Panc1 (cell line): Measurements from ENCODE around the gene HLA-B. TPM values are rescaled to one million over a fixed set of nuclear protein-coding genes. Genes with fewer than 3 reads are reported as not detected.
A peak's percentile ranks its signal among the peaks of the same experiment; 100 is the strongest.
"Not testable (repeated sequence)": the region's sequence is repeated elsewhere in the genome, so short reads cannot be mapped to it uniquely, and the experiment has no call there.

Experiments used
- ATAC-seq: fragments of 200-7000 bp; cut with Tn5 transposase; 2 replicates; pipeline ENCODE4 v1.9.1; 2020; ENCODE audit warnings: mild to moderate bottlenecking, moderate library complexity
- BruUV-seq: library from RNA; stranded (reverse); fragments of 400-500 nt; replicated peaks from 2 replicates; lab custom pipeline; 2021; lab: Mats Ljungman, UMichigan
- CTCF ChIA-PET: fragments of 300-600 bp; sonication (Branson Sonifier 250); formaldehyde crosslinking; loops from one replicate; lab custom pipeline; 2022; ENCODE audit warnings: antibody characterized with exemption; lab: Charles Lee
- POLR2A ChIA-PET: fragments of 300-600 bp; sonication (Branson Sonifier 250); formaldehyde crosslinking; loops from one replicate; lab custom pipeline; 2022; ENCODE audit warnings: antibody characterized with exemption; lab: Charles Lee
- DNase-seq: peaks from one replicate; pipeline ENCODE4 v3.0.0-alpha.2; 2010; ENCODE audit warnings: low read depth, low spot score
- H3K27ac ChIP-seq: 2 replicates; pipeline ENCODE4 v1.5.1; 2011; ENCODE audit warnings: mild to moderate bottlenecking, low read length, inconsistent platforms
- H3K27me3 ChIP-seq: fragments of 200-500 bp; sonication (Bioruptor generic); 2 replicates; pipeline ENCODE4 v1.6.0; 2014; ENCODE audit warnings: low read length, inconsistent platforms; ENCODE audit not compliant: control insufficient read depth, insufficient read depth
- H3K36me3 ChIP-seq: fragments of 200-500 bp; sonication (Bioruptor generic); 2 replicates; pipeline ENCODE4 v1.5.1; 2014; ENCODE audit warnings: inconsistent platforms, mild to moderate bottlenecking, low read length, moderate library complexity; ENCODE audit not compliant: control insufficient read depth, insufficient read depth
- H3K4me1 ChIP-seq: 2 replicates; pipeline ENCODE4 v1.5.1; 2011; ENCODE audit warnings: inconsistent platforms, mild to moderate bottlenecking, low read length, moderate library complexity; ENCODE audit not compliant: control insufficient read depth, insufficient read depth
- H3K4me3 ChIP-seq, 2 experiments: 2 replicates each; pipeline ENCODE4 v1.5.1; 2011 to 2012; ENCODE audit warnings: low read depth in 2 of 2, low read length in 2 of 2, mild to moderate bottlenecking in 2 of 2, inconsistent platforms in 1 of 2, moderate library complexity in 1 of 2
- H3K9me3 ChIP-seq: fragments of 200-500 bp; sonication (Bioruptor generic); 2 replicates; pipeline ENCODE4 v1.5.1; 2014; ENCODE audit warnings: low read depth, mild to moderate bottlenecking, inconsistent platforms, low read length, moderate library complexity; ENCODE audit not compliant: control insufficient read depth, insufficient read depth
- POLR2AphosphoS5 ChIP-seq: IDR thresholded peaks from 2 replicates; pipeline ENCODE4 v1.6.1; 2012; ENCODE audit warnings: mild to moderate bottlenecking, low read depth, low read length, moderate library complexity
- SIN3A ChIP-seq: IDR thresholded peaks from 2 replicates; pipeline ENCODE4 v1.6.1; 2012; ENCODE audit warnings: low read depth, mild to moderate bottlenecking, low read length, moderate library complexity, borderline replicate concordance; ENCODE audit not compliant: insufficient read depth
- TCF7L2 ChIP-seq: IDR thresholded peaks from 2 replicates; pipeline ENCODE4 v1.6.1; 2011; ENCODE audit warnings: mild to moderate bottlenecking, low read depth, low read length, inconsistent platforms
- in situ Hi-C: cut with HindIII; loops from 2 replicates; pipeline ENCODE4 v1.10.0; 2016; ENCODE audit warnings: low sequenced_read_pairs, low pct_unique_long_range_greater_than_20kb
- intact Hi-C: fragments of 100-400 bp; cut with micrococcal nuclease; formaldehyde crosslinking; loops from one replicate; pipeline ENCODE4 v1.10.0; 2022; ENCODE audit not compliant: unreplicated experiment
- total RNA-seq: library from RNA; stranded (reverse); gene quantifications from one replicate; pipeline ENCODE4 v1.2.1, GENCODE V29; 2021; ENCODE audit not compliant: unreplicated experiment
- TF ChIP-seq, protein P1 (sequence below), 2 experiments: IDR thresholded peaks; 2 replicates each; pipeline ENCODE4 v1.6.1; 2011 to 2012; ENCODE audit warnings: low read depth in 2 of 2, control low read depth in 1 of 2, low read length in 1 of 2, mild to moderate bottlenecking in 1 of 2, moderate library complexity in 1 of 2; ENCODE audit not compliant: insufficient read depth in 1 of 2
- TF ChIP-seq, protein P2 (sequence below): fragments of 450-650 bp; IDR thresholded peaks from 2 replicates; pipeline ENCODE4 v1.5.1; 2017; ENCODE audit warnings: mild to moderate bottlenecking

HLA-B gene
- total RNA-seq, 1 experiment from 2014 or later: 191 TPM

DNA sequence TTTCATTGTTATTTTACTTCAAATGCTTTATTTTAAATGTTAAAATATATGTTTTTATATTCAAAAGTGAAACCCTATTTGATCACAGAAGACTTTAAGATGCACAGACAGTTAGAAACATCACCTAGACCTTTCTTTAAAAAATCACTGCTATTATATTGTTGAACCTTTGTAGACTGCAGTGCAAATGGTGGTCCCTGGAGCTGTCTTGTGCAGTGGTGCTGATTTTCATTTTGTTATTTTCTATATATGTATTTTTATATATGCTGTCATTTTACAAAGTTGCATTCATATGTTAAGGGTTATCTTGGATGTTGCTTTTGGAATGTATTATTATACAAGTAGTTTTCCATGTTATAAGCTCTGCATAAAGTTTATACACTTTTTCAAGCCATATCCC is 18.7 kb upstream of the HLA-B start:
- ChIA-PET POLR2A (interaction anchor here (1.2 kb wide), 1 partner anchor 9 kb away, joined by 3 read pairs; no protein-coding TSS in a partner anchor), CTCF (no interaction called here)
- peaks cover 26% of the 10 kb centered on the region for H3K27me3 ChIP-seq
- no peaks in the 10 kb centered on the region for H3K4me1 ChIP-seq
- no peaks in the 10 kb centered on the region for H3K36me3 ChIP-seq
- BruUV-seq: no TSS peak
- intact Hi-C loops (no loop called here), in situ Hi-C loops (no loop called here)
- DNase-seq: no peak
- no peak overlapping the region for H3K4me3 ChIP-seq
- no peak overlapping the region for H3K27ac ChIP-seq
- ATAC-seq: no peak
- H3K9me3 ChIP-seq: no peaks in the 10 kb centered on the region
- TF ChIP-seq, protein P1, sequence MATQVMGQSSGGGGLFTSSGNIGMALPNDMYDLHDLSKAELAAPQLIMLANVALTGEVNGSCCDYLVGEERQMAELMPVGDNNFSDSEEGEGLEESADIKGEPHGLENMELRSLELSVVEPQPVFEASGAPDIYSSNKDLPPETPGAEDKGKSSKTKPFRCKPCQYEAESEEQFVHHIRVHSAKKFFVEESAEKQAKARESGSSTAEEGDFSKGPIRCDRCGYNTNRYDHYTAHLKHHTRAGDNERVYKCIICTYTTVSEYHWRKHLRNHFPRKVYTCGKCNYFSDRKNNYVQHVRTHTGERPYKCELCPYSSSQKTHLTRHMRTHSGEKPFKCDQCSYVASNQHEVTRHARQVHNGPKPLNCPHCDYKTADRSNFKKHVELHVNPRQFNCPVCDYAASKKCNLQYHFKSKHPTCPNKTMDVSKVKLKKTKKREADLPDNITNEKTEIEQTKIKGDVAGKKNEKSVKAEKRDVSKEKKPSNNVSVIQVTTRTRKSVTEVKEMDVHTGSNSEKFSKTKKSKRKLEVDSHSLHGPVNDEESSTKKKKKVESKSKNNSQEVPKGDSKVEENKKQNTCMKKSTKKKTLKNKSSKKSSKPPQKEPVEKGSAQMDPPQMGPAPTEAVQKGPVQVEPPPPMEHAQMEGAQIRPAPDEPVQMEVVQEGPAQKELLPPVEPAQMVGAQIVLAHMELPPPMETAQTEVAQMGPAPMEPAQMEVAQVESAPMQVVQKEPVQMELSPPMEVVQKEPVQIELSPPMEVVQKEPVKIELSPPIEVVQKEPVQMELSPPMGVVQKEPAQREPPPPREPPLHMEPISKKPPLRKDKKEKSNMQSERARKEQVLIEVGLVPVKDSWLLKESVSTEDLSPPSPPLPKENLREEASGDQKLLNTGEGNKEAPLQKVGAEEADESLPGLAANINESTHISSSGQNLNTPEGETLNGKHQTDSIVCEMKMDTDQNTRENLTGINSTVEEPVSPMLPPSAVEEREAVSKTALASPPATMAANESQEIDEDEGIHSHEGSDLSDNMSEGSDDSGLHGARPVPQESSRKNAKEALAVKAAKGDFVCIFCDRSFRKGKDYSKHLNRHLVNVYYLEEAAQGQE (IDR thresholded peaks at IDR 0.05; ENCODE audit: insufficient read depth in 1 of 2, low read depth in 2 of 2, low read length in 1 of 2): peak in 1 of 2 experiments; percentile 47; a peak in 1 of 4 replicates
- TF ChIP-seq SIN3A: no peak

DNA sequence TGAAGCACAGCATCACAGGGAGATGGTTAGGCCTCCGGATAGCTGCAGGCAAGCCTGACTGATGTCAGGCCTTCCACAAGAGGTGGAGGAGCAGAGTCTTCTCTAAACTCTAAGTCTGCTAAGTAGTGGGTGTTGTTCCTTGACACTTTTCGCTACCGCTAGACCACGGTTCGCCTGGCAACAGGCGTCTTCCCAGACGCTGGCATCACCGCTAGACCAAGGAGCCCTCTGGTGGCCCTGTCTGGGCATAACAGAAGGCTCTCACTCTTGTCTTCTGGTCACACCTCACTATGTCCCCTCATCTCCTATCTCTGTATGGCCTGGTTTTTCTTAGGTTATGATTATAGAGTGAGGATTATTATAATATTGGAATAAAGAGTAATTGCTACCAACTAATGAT is 17.1 kb upstream of the HLA-B start:
- peaks cover 34% of the 10 kb centered on the region for H3K27me3 ChIP-seq
- BruUV-seq, H3K4me3 ChIP-seq, intact Hi-C loops, H3K27ac ChIP-seq, in situ Hi-C loops, POLR2A ChIA-PET, DNase-seq, H3K9me3 ChIP-seq, H3K4me1 ChIP-seq, H3K36me3 ChIP-seq: not testable (repeated sequence)
- TF ChIP-seq, protein P2, sequence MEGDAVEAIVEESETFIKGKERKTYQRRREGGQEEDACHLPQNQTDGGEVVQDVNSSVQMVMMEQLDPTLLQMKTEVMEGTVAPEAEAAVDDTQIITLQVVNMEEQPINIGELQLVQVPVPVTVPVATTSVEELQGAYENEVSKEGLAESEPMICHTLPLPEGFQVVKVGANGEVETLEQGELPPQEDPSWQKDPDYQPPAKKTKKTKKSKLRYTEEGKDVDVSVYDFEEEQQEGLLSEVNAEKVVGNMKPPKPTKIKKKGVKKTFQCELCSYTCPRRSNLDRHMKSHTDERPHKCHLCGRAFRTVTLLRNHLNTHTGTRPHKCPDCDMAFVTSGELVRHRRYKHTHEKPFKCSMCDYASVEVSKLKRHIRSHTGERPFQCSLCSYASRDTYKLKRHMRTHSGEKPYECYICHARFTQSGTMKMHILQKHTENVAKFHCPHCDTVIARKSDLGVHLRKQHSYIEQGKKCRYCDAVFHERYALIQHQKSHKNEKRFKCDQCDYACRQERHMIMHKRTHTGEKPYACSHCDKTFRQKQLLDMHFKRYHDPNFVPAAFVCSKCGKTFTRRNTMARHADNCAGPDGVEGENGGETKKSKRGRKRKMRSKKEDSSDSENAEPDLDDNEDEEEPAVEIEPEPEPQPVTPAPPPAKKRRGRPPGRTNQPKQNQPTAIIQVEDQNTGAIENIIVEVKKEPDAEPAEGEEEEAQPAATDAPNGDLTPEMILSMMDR: peak; percentile 68
- peak; percentile 66; the same call in 1 of the 2 replicates for ATAC-seq
- CTCF ChIA-PET: interaction anchor here (0.6 to 1.0 kb wide), 3 partner anchors 25 to 320 kb away, joined by 3 to 4 read pairs (median 3); no protein-coding TSS in a partner anchor

DNA sequence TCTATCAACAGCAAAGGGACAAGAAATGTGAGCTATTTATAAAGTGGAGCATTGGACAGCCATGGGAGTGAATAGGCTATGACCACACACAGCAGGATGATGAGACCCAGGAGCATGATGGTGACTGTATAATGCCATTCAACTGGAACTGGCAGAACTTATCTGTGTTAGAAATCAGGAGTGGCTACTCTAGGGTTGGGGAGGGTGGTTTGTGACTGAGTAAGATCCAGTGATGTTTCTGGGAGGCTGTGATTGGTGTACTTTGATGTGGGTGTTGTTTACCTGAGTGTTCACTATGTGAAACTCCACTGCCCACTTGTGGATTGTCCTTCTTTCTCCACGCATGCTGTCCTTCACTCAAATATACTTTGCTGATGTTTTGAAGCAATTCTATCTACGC is 11.5 kb upstream of the HLA-B start:
- DNase-seq (no peak), ATAC-seq (no peak)
- intact Hi-C loops (loop anchor here (5.0 kb wide), 1 partner anchor 231 kb away; the partner anchor contains the start of gene PSORS1C2), in situ Hi-C loops (no loop called here)
- no peaks in the 10 kb centered on the region for H3K4me1 ChIP-seq
- BruUV-seq: no TSS peak
- no peak overlapping the region for H3K4me3 ChIP-seq
- H3K36me3 ChIP-seq: no peaks in the 10 kb centered on the region
- peaks cover 43% of the 10 kb centered on the region for H3K27me3 ChIP-seq
- ChIA-PET POLR2A (no interaction called here), CTCF (interaction anchor here (0.5 kb wide), 1 partner anchor 171 kb away, joined by 8 read pairs; no protein-coding TSS in a partner anchor)
- no peak for TF ChIP-seq POLR2AphosphoS5
- TF ChIP-seq TCF7L2: no peak
- TF ChIP-seq SIN3A: no peak
- TF ChIP-seq, protein P2: no peak; the same call in 1 of the 2 replicates
- TF ChIP-seq, protein P1 (IDR thresholded peaks at IDR 0.05; ENCODE audit: insufficient read depth in 1 of 2, low read depth in 2 of 2, low read length in 1 of 2): no peak
- no peak overlapping the region for H3K27ac ChIP-seq
- no peaks in the 10 kb centered on the region for H3K9me3 ChIP-seq
